Measurements from ENCODE around the gene ZNF500.

The ZNF500 gene

GRCh38 chr16:4766875-4767628 is at the start of gene ZNF500:
Gene ZNF500 (minus strand): TSS chr16:4767162. CDS start chr16:4765978, 1,184 bp downstream.
- DNase-seq, result peak; percentile 94

GRCh38 chr16:4814542-4815173 is 47.7 kb upstream of the ZNF500 start:
- DNase-seq, result no peak

- no peak for DNase-seq
Observed at GRCh38 chr16:4814046-4814445, 47.1 kb upstream of the ZNF500 start.

- DNase-seq, result no peak
Observed at GRCh38 chr16:4813251-4814003, 46.5 kb upstream of the ZNF500 start.

- no peak for DNase-seq
Observed at GRCh38 chr16:4811773-4812172, 44.8 kb upstream of the ZNF500 start.

- no peak for DNase-seq
Observed at GRCh38 chr16:4811242-4811641, 44.3 kb upstream of the ZNF500 start.

- no peak for DNase-seq
Observed at GRCh38 chr16:4806280-4806679, 39.3 kb upstream of the ZNF500 start.

GRCh38 chr16:4805231-4805630 is 38.3 kb upstream of the ZNF500 start:
- DNase-seq, result no peak

- no peak for DNase-seq
Observed at GRCh38 chr16:4803898-4804762, 37.2 kb upstream of the ZNF500 start.

- no peak for DNase-seq
Observed at GRCh38 chr16:4803401-4803844, 36.5 kb upstream of the ZNF500 start.

- DNase-seq, result peak; percentile 90
Observed at GRCh38 chr16:4802659-4803287, 35.8 kb upstream of the ZNF500 start.

GRCh38 chr16:4801962-4802658 is 35.1 kb upstream of the ZNF500 start, which contains the start of gene ROGDI:
Gene ROGDI (minus strand): TSS chr16:4802633. CDS start chr16:4802571, 62 bp downstream.
- peak; percentile 73 for DNase-seq

- no peak for DNase-seq
Observed at GRCh38 chr16:4801051-4801961, 34.3 kb upstream of the ZNF500 start.

GRCh38 chr16:4800290-4801041 is 33.5 kb upstream of the ZNF500 start:
- DNase-seq, result no peak

GRCh38 chr16:4799171-4799855 is 32.4 kb upstream of the ZNF500 start:
- DNase-seq, result no peak

GRCh38 chr16:4798456-4798855 is 31.5 kb upstream of the ZNF500 start:
- no peak for DNase-seq

GRCh38 chr16:4797805-4798252 is 30.9 kb upstream of the ZNF500 start:
- DNase-seq, result no peak

GRCh38 chr16:4796982-4797804 is 30.2 kb upstream of the ZNF500 start:
- no peak for DNase-seq

Data from NCI-H1092 treated with DMSO at 0.1 percent for 48 hours (cell line).